ENCODE measurements around the gene LPP. TPM values are rescaled to one million over a fixed set of nuclear protein-coding genes. Genes with fewer than 3 reads are reported as not detected.

Gene LPP
- total RNA-seq, 3 donors from 2014 or later (not counting 1 experiment from before 2014, with no cell fraction given) = 137 to 163 (median 149) TPM

- intact Hi-C loops (cut with micrococcal nuclease) = no loop called here
- WGBS (ENCODE audit: insufficient coverage) = 98% methylated on average over 3 of the region's 3 CpGs
- no peak overlapping the region for H3K27ac ChIP-seq (ENCODE audit: low read length)
- Mint-ChIP-seq H3K36me3 (no peaks in the 10 kb centered on the region), H3K4me3 (no peak overlapping the region), H3K27me3 (ENCODE audit: low read depth in 2 of 2) (no peaks in the 10 kb centered on the region), H3K4me1 (no peaks in the 10 kb centered on the region), H3K27ac (no peak overlapping the region), H3K9me3 (no peaks in the 10 kb centered on the region)
- no peak for DNase-seq
- H3K27me3 ChIP-seq (ENCODE audit: control insufficient read depth, insufficient read depth, low read length) = no peaks in the 10 kb centered on the region
- TF ChIP-seq CTCF (IDR thresholded peaks at IDR 0.05) = no peak
- no peaks in the 10 kb centered on the region for H3K9me3 ChIP-seq (ENCODE audit: control insufficient read depth, insufficient read depth, low read length)
- H3K4me1 ChIP-seq (ENCODE audit: control insufficient read depth, insufficient read depth, low read length) = no peaks in the 10 kb centered on the region
- no peak overlapping the region for H3K4me3 ChIP-seq (ENCODE audit: low read length)
- no peak for ATAC-seq
- H3K36me3 ChIP-seq (ENCODE audit: control insufficient read depth, insufficient read depth, low read length) = no peaks in the 10 kb centered on the region
These were observed 782.7 kb downstream of the LPP start for GRCh38 chr3:188936597-188937107.

GRCh38 chr3:188937389-188937788 lies 783.4 kb downstream of the LPP start:
- no peak overlapping the region for H3K4me3 ChIP-seq (ENCODE audit: low read length)
- no peaks in the 10 kb centered on the region for H3K4me1 Mint-ChIP-seq
- no peak overlapping the region for H3K27ac ChIP-seq (ENCODE audit: low read length)
- no peaks in the 10 kb centered on the region for H3K27me3 ChIP-seq (ENCODE audit: control insufficient read depth, insufficient read depth, low read length)
- no peaks in the 10 kb centered on the region for H3K27me3 Mint-ChIP-seq (ENCODE audit: low read depth in 2 of 2)
- 94% methylated on average over 7 of the region's 7 CpGs for WGBS (ENCODE audit: insufficient coverage)
- no peaks in the 10 kb centered on the region for H3K4me1 ChIP-seq (ENCODE audit: control insufficient read depth, insufficient read depth, low read length)
- no peak for TF ChIP-seq CTCF (IDR thresholded peaks at IDR 0.05)
- H3K27ac Mint-ChIP-seq = no peak overlapping the region
- no peaks in the 10 kb centered on the region for H3K9me3 Mint-ChIP-seq
- no peak for ATAC-seq
- no peak for DNase-seq
- intact Hi-C loops (cut with micrococcal nuclease) = no loop called here
- no peak overlapping the region for H3K4me3 Mint-ChIP-seq
- no peaks in the 10 kb centered on the region for H3K36me3 ChIP-seq (ENCODE audit: control insufficient read depth, insufficient read depth, low read length)
- H3K36me3 Mint-ChIP-seq = no peaks in the 10 kb centered on the region
- no peaks in the 10 kb centered on the region for H3K9me3 ChIP-seq (ENCODE audit: control insufficient read depth, insufficient read depth, low read length)

GRCh38 chr3:188938999-188939398 lies 785.0 kb downstream of the LPP start:
- WGBS (ENCODE audit: insufficient coverage) = 84% methylated on average over 3 of the region's 3 CpGs
- TF ChIP-seq CTCF (IDR thresholded peaks at IDR 0.05) = no peak
- Histone ChIP-seq H3K9me3 (ENCODE audit: control insufficient read depth, insufficient read depth, low read length) (no peaks in the 10 kb centered on the region), H3K27me3 (ENCODE audit: control insufficient read depth, insufficient read depth, low read length) (no peaks in the 10 kb centered on the region), H3K4me3 (ENCODE audit: low read length) (no peak overlapping the region), H3K36me3 (ENCODE audit: control insufficient read depth, insufficient read depth, low read length) (no peaks in the 10 kb centered on the region), H3K27ac (ENCODE audit: low read length) (no peak overlapping the region), H3K4me1 (ENCODE audit: control insufficient read depth, insufficient read depth, low read length) (no peaks in the 10 kb centered on the region)
- no peak for ATAC-seq
- H3K4me1 Mint-ChIP-seq = no peaks in the 10 kb centered on the region
- no peak overlapping the region for H3K4me3 Mint-ChIP-seq
- peaks cover 0 to 2% of the 10 kb centered on the region in 2 donors for H3K27me3 Mint-ChIP-seq (ENCODE audit: low read depth in 2 of 2)
- H3K36me3 Mint-ChIP-seq = no peaks in the 10 kb centered on the region
- intact Hi-C loops (cut with micrococcal nuclease) = no loop called here
- H3K9me3 Mint-ChIP-seq = no peaks in the 10 kb centered on the region
- no peak overlapping the region for H3K27ac Mint-ChIP-seq
- DNase-seq = no peak
